HEK293T (cell line): ENCODE data around the gene APP.

Experiments used
- BHLHE40 ChIP-seq: fragments of 450-650 bp; IDR thresholded peaks from 2 replicates; pipeline ENCODE4 v1.6.1; 2016; ENCODE audit warnings: mild to moderate bottlenecking, moderate library complexity, borderline replicate concordance
- CTBP1 ChIP-seq: fragments of 450-650 bp; IDR thresholded peaks from 2 replicates; pipeline ENCODE4 v1.6.1; 2016; ENCODE audit warnings: borderline replicate concordance
- ELF4 ChIP-seq: fragments of 450-650 bp; IDR thresholded peaks from 2 replicates; pipeline ENCODE4 v1.6.1; 2017; ENCODE audit warnings: antibody characterized with exemption
- FOXK2 ChIP-seq: fragments of 450-650 bp; IDR thresholded peaks from 2 replicates; pipeline ENCODE4 v1.6.1; 2016; ENCODE audit warnings: mild to moderate bottlenecking
- FOXM1 ChIP-seq: fragments of 450-650 bp; IDR thresholded peaks from 2 replicates; pipeline ENCODE4 v1.6.1; 2017; ENCODE audit warnings: mild to moderate bottlenecking, borderline replicate concordance
- HDGF ChIP-seq: fragments of 450-650 bp; IDR thresholded peaks from 2 replicates; pipeline ENCODE4 v1.6.1; 2017; ENCODE audit warnings: antibody characterized with exemption, borderline replicate concordance
- L3MBTL2 ChIP-seq: fragments of 450-650 bp; conservative IDR thresholded peaks from 2 replicates; pipeline ENCODE4 v1.6.1; 2016; ENCODE audit warnings: mild to moderate bottlenecking
- LEF1 ChIP-seq: fragments of 450-650 bp; IDR thresholded peaks from 2 replicates; pipeline ENCODE4 v1.6.1; 2017; ENCODE audit warnings: mild to moderate bottlenecking, borderline replicate concordance
- NFRKB ChIP-seq: fragments of 450-650 bp; IDR thresholded peaks from 2 replicates; pipeline ENCODE4 v1.6.1; 2016; ENCODE audit warnings: mild to moderate bottlenecking, moderate library complexity
- PKNOX1 ChIP-seq: fragments of 450-650 bp; IDR thresholded peaks from 2 replicates; pipeline ENCODE4 v1.6.1; 2016
- SP1 ChIP-seq: fragments of 450-650 bp; IDR thresholded peaks from 2 replicates; pipeline ENCODE4 v1.6.1; 2017
- TARDBP ChIP-seq: fragments of 450-650 bp; IDR thresholded peaks from 2 replicates; pipeline ENCODE4 v1.6.1; 2016
- ZNF384 ChIP-seq: fragments of 450-650 bp; IDR thresholded peaks from 2 replicates; pipeline ENCODE4 v1.6.1; 2016

GRCh38 chr21:25908495-25908894 lies 262.1 kb downstream of the APP start:
- TF ChIP-seq NFRKB (no peak), HDGF (no peak), LEF1 (no peak), PKNOX1 (no peak), L3MBTL2 (no peak), SP1 (no peak), ZNF384 (no peak), FOXM1 (no peak), TARDBP (no peak), BHLHE40 (no peak), ELF4 (no peak), FOXK2 (no peak), CTBP1 (no peak)
